Stomach smooth muscle (tissue), 2 donors: ENCODE measurements around the gene PRX.

Experiments
- H3K27ac ChIP-seq: one replicate; pipeline ENCODE4 v1.7.0; 2013; ENCODE audit warnings: mild to moderate bottlenecking, low read length, inconsistent platforms
- H3K27me3 ChIP-seq, 2 donors: one replicate each; pipeline ENCODE4 v1.7.0; 2013; ENCODE audit warnings: low read length in 2 of 2; ENCODE audit not compliant: insufficient read depth in 2 of 2, control insufficient read depth in 1 of 2
- H3K36me3 ChIP-seq, 2 donors: one replicate each; pipeline ENCODE4 v1.7.0; 2013; ENCODE audit warnings: low read length in 2 of 2; ENCODE audit not compliant: control insufficient read depth in 2 of 2, insufficient read depth in 2 of 2
- H3K4me1 ChIP-seq: one replicate; pipeline ENCODE4 v1.7.0; 2013; ENCODE audit warnings: low read length; ENCODE audit not compliant: control insufficient read depth, insufficient read depth
- H3K4me3 ChIP-seq, 2 donors: one replicate each; pipeline ENCODE4 v1.7.0; 2013; ENCODE audit warnings: low read length in 2 of 2
- H3K9ac ChIP-seq, 2 donors: one replicate each; pipeline ENCODE4 v1.7.0; 2013; ENCODE audit warnings: low read length in 2 of 2, mild to moderate bottlenecking in 1 of 2
- H3K9me3 ChIP-seq, 2 donors: one replicate each; pipeline ENCODE4 v1.7.0; 2013; ENCODE audit warnings: low read length in 2 of 2; ENCODE audit not compliant: control insufficient read depth in 2 of 2
- donor health status: healthy.
- donor health status: Pancreatic carcinoma.

The PRX gene

GRCh38 chr19:40395956-40396355 is 17.2 kb downstream of the PRX start:
- H3K9me3 ChIP-seq, result no peaks in the 10 kb centered on the region
- no peak overlapping the region for H3K9ac ChIP-seq
- H3K27ac ChIP-seq, result no peak overlapping the region
- H3K4me3 ChIP-seq, result no peak overlapping the region
- H3K36me3 ChIP-seq, result no peaks in the 10 kb centered on the region
- no peaks in the 10 kb centered on the region for H3K27me3 ChIP-seq
- no peaks in the 10 kb centered on the region for H3K4me1 ChIP-seq

- Histone ChIP-seq H3K4me1 (no peaks in the 10 kb centered on the region), H3K36me3 (no peaks in the 10 kb centered on the region), H3K27me3 (no peaks in the 10 kb centered on the region), H3K9me3 (no peaks in the 10 kb centered on the region), H3K9ac (no peak overlapping the region), H3K27ac (no peak overlapping the region), H3K4me3 (no peak overlapping the region)
These were observed 18.4 kb downstream of the PRX start for GRCh38 chr19:40394816-40395210.

DNA sequence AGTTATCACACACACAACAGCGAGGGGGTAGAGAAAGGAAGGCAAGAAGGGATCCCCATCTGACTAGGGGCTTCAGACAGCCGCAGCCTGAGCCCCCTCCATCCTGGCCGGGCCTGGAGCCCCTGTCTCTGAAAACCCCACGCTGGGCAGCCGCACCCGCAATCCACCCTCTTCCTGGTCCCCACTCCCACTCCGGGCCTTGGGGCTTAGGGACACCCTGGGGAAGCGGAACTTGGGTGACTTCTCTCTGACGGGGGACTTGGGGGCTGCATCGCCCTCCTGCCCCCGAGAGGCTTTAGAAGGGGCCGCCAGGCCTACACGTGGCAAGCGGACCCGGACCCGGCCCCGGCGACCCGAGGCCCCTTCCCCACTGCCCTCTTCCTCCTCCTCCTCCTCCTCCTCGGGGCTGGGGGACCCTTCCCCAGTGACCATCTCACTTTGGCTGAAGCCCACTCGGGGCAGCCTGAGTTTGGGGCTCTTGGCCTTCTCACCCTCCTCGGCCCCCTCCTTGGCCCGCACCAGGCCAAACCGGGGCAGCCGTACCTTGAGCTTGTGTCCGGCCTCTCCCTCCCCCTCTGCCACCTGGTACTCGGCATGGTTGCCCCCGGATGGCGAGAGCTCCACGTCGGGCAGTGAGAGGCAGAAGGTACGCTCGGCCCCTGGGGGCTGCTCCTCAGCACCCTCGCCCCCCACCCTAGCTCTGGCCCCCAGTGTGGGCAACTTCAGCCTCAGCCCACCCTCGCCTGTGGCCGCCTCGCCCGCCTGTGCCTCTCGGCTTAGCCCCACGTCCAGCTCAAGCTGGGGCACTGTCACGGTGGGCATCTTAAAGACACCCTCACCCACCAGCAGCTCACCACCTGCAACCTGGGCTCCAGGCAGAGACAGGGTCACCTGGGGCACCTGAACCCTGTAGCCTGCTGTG is 19.0 kb downstream of the PRX start:
- no peaks in the 10 kb centered on the region for H3K9me3 ChIP-seq
- H3K27ac ChIP-seq, result no peak overlapping the region
- H3K9ac ChIP-seq, result no peak overlapping the region
- H3K4me3 ChIP-seq, result no peak overlapping the region
- H3K27me3 ChIP-seq, result no peaks in the 10 kb centered on the region
- H3K36me3 ChIP-seq, result no peaks in the 10 kb centered on the region
- no peaks in the 10 kb centered on the region for H3K4me1 ChIP-seq

DNA sequence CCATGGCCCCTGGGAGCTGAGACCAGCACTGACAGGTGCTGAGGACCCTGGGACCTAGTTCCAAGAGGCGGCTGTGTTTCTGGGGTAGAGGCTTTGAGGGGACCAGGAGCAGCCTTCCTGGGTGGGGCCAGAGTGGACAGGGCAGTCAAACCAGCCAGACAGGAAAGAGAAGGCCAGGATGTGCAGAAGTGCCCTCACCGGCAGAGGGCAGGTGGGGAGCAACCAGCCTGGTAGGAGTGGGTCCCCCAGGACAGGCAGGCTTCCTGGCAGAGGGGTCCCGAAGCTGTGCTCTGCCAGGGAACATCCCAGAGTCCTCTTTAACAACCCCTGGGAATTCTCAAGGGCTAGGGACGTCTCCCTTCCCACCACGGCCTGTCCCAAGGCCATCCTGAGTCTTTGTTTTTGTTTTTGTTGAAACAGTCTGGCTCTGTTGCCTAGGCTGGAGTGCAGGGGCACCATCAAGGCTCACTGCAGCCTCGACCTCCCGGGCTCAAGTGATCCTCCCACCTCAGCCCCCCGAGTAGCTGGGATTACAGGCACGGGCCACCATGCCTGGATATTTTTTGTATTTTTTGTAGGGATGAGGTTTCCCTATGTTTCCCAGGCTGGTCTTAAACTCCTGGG is 20.2 kb downstream of the PRX start:
- H3K4me1 ChIP-seq, result no peaks in the 10 kb centered on the region
- H3K36me3 ChIP-seq, result no peaks in the 10 kb centered on the region
- no peaks in the 10 kb centered on the region for H3K9me3 ChIP-seq
- no peak overlapping the region for H3K9ac ChIP-seq
- H3K27ac ChIP-seq, result no peak overlapping the region
- no peaks in the 10 kb centered on the region for H3K27me3 ChIP-seq
- no peak overlapping the region for H3K4me3 ChIP-seq

- Histone ChIP-seq H3K9ac (no peak overlapping the region), H3K36me3 (no peaks in the 10 kb centered on the region)
These were observed 21.1 kb downstream of the PRX start for GRCh38 chr19:40392123-40392522.

DNA sequence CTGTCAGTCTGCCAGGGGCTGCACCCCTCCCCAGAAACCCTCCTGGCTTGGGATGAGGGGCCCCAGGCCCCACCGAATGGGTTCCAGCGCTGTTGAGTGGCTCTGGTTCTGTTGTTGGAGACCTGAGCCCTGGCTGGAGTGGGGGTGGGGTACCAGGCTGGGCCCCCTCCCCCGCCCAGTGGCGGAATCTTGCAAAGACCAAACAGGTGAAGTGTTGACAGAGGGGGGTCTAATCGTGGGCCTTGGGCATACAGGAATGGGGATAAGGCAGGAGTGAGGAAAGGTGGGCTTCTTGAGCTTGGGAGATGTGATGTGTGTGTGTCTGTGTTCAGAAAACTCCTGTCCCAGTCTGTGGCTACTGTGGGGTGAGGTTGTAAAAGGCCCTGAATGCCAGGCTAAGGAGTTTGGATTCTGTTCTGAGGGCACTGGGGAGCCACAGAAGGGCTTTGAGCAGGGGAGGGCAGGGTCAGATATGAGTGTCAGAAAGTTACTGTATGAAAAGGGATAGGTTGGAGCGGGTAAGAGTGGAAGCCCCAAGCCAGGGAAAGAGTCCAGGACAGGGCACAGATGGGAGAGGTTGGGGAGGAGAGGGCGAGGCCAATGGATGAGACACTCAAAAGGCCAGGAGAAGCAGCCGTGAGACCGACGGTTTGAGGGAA is 23.0 kb downstream of the PRX start, which contains the start of gene HIPK4:
Gene HIPK4 (minus strand): TSS at position 98 of the 659 bp plus-strand sequence. CDS start 279 bp downstream, outside the sequence.
- no peaks in the 10 kb centered on the region for H3K4me1 ChIP-seq
- no peaks in the 10 kb centered on the region for H3K9me3 ChIP-seq
- no peak within 1 kb of the TSS for H3K9ac ChIP-seq
- no peak within 1 kb of the TSS for H3K27ac ChIP-seq
- H3K27me3 ChIP-seq, result no peaks in the 10 kb centered on the region
- H3K4me3 ChIP-seq, result no peak within 1 kb of the TSS
- no peaks in the 10 kb centered on the region for H3K36me3 ChIP-seq

More at GRCh38 chr19:40392123-40392522, 21.1 kb downstream of the PRX start:
- Histone ChIP-seq H3K27me3 (no peaks in the 10 kb centered on the region), H3K4me3 (no peak overlapping the region), H3K27ac (no peak overlapping the region), H3K4me1 (no peaks in the 10 kb centered on the region), H3K9me3 (no peaks in the 10 kb centered on the region)

DNA sequence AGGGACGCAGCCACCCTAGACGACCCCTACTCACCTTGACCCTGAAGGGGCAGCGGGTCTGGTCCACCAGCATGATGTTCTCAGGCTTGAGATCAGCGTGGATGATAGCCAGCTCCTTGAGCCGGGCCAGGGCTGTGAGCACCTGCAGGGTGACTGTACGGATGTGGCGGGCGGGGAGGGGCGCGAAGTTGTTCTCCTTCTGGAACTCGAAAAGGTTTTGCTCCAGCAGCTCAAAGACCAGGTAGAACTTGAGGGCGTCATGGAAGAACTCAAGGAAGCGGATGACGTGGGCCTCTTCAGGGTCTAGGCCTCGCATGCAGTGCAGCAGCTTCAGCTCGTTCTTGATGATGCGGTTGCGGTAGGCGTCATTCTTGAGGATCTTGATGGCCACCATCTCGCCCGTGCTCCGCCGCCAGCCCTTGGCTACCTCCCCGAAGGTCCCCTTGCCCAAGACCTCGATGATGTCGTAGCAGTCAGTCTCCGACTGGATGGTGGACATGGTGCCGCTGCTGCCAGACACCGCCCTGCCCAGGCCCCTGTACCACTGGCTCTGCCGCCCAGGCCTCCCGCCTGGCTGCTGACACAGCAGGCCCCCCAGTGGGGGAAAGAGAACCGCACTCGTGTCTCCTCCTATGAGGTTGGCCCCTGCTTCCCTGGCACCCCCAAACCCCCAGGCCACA is 23.6 kb downstream of the PRX start:
- no peaks in the 10 kb centered on the region for H3K27me3 ChIP-seq
- no peak overlapping the region for H3K27ac ChIP-seq
- H3K9ac ChIP-seq, result no peak overlapping the region
- H3K9me3 ChIP-seq, result no peaks in the 10 kb centered on the region
- no peaks in the 10 kb centered on the region for H3K4me1 ChIP-seq
- no peak overlapping the region for H3K4me3 ChIP-seq
- no peaks in the 10 kb centered on the region for H3K36me3 ChIP-seq

GRCh38 chr19:40388481-40388880 is 24.7 kb downstream of the PRX start:
- Histone ChIP-seq H3K36me3 (no peaks in the 10 kb centered on the region), H3K27me3 (no peaks in the 10 kb centered on the region), H3K9ac (no peak overlapping the region), H3K9me3 (no peaks in the 10 kb centered on the region), H3K27ac (no peak overlapping the region), H3K4me1 (no peaks in the 10 kb centered on the region), H3K4me3 (no peak overlapping the region)

- H3K36me3 ChIP-seq, result no peaks in the 10 kb centered on the region
- H3K4me1 ChIP-seq, result no peaks in the 10 kb centered on the region
- H3K27me3 ChIP-seq, result no peaks in the 10 kb centered on the region
- no peak overlapping the region for H3K9ac ChIP-seq
- H3K27ac ChIP-seq, result no peak overlapping the region
- H3K9me3 ChIP-seq, result no peaks in the 10 kb centered on the region
- no peak overlapping the region for H3K4me3 ChIP-seq
These were observed 26.0 kb downstream of the PRX start for GRCh38 chr19:40387155-40387554.

DNA sequence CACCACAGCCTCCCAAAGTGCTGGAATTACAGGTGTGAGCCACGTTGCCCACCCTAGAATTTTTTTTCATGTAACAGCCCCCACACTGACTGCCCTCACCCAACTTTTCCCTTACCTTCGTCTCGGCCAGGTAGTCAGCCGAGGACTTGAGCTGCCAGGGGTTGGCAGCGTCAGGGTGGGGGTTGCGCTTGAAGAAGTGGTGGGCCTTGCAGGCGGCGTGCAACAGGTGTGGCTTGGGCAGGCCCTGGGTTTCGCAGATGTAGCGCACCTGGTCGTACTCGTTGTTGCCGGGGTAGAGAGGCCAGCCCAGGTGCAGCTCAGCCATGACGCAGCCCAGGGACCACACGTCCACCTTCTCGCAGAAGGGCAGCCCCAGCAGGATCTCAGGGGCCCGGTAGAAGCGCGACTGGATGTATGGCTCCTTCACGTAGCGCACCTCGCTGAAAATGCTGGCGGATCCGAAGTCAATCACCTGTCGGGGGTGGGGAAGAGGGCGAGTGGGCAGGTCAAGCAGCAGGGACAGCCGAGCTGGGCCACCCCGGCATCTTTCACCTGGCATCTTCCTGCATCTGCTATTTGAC is 29.4 kb downstream of the PRX start:
- Histone ChIP-seq H3K4me3 (no peak overlapping the region), H3K27me3 (no peaks in the 10 kb centered on the region), H3K27ac (no peak overlapping the region), H3K9me3 (no peaks in the 10 kb centered on the region), H3K4me1 (no peaks in the 10 kb centered on the region), H3K36me3 (peaks cover under 1 to 11% of the 10 kb centered on the region in 2 donors), H3K9ac (no peak overlapping the region)
